Heart left ventricle (tissue), 13 donors: Measurements from ENCODE around the gene PRIMPOL.

Experiments
- CTCF ChIP-seq, 12 donors: fragments of 200-600 bp; sonication (generic) in 4 of 12; IDR thresholded peaks; one replicate each; pipeline versions ENCODE4 v1.5.0 to v1.8.0; 2018 to 2022; ENCODE audit warnings: antibody characterized with exemption in 12 of 12, mild to moderate bottlenecking in 5 of 12
- POLR2A ChIP-seq, 2 donors: fragments of 450-650 bp; IDR thresholded peaks; one replicate each; pipeline ENCODE4 v1.6.1; 2017; ENCODE audit warnings: antibody characterized with exemption in 2 of 2, mild to moderate bottlenecking in 2 of 2, moderate library complexity in 2 of 2
- donor health status: ischemic (EF 13 %, LVEDD 7.1; RV severe dilation, severe dysfunction).
- donor health status: DM: no; HTN: yes; CAD: no.
- donor health status: DM: no; HTN: no; CAD: no.
- donor health status: ischemic (EF 25% LVEDD 6.9; RV normal size, moderate dysfunction).
- donor health status: ischemic (EF 25% LVEDD 5.7; RV mildly dilated, moderate dysfunction).
- donor health status: ischemic (EF 35%, LVEDD 5.7; RV mildly dilated, moderate dysfunction).
- donor health status: nonischemic (EF 11% LVEDD 7.7; RV severe dilation, severe dysfunction).
- donor health status: DM: yes; HTN: yes; CAD: no.
- donor health status: PGD.
- donor health status: ischemic (EF 29% LVEDD 5.4; RV normal size, mild dysfunction).
- donor health status: nonischemic (EF 23%, LVEDD 6.1; RV moderate dilation, normal function).

- no peak for TF ChIP-seq CTCF (IDR thresholded peaks at IDR 0.05)
- no peak for TF ChIP-seq POLR2A (IDR thresholded peaks at IDR 0.05)
These were observed 15.1 kb downstream of the PRIMPOL start for GRCh38 chr4:184664445-184665210.
